Measurements from ENCODE around the gene MBD3. TPM values are rescaled to one million over a fixed set of nuclear protein-coding genes. Genes with fewer than 3 reads are reported as not detected.

MBD3 gene
- total RNA-seq, 1 experiment from 2014 or later = 128 TPM

- no peak overlapping the region for H3T11ph ChIP-seq (ENCODE audit: low read length)
- no peak for DNase-seq
- no peak overlapping the region for H3K23ac ChIP-seq (ENCODE audit: insufficient read length, low read depth, low read length)
- H3K27ac Mint-ChIP-seq = peak overlapping the region in 1 of 3 experiments; percentile 49; a peak in 1 of 7 replicates
- H3K9me3 Mint-ChIP-seq = no peaks in the 10 kb centered on the region
- no peak overlapping the region for H2AFZ ChIP-seq (ENCODE audit: low read length)
- no peaks in the 10 kb centered on the region for H3K9me3 ChIP-seq (ENCODE audit: control insufficient read depth, low read depth, low read length)
- no peak overlapping the region for H4K8ac ChIP-seq (replicated peaks; ENCODE audit: insufficient read length, low read depth, low read length)
- H3K4me2 ChIP-seq (ENCODE audit: insufficient read depth, insufficient read length, low read length) = no peak overlapping the region
- TF ChIP-seq CTCF (conservative IDR thresholded peaks at IDR 0.05) = no peak
- H3K18ac ChIP-seq (ENCODE audit: insufficient read length, low read depth, low read length) = no peak overlapping the region
- no peak overlapping the region for H4K5ac ChIP-seq (ENCODE audit: insufficient read length, low read depth, low read length)
- no peak overlapping the region for H3K14ac ChIP-seq (ENCODE audit: insufficient read depth, low read length)
- no peak overlapping the region for H2BK20ac ChIP-seq (ENCODE audit: low read depth, low read length, poor library complexity, severe bottlenecking)
- no peak overlapping the region for H3K9ac ChIP-seq (ENCODE audit: extremely low read depth, insufficient read length, low read length)
- no peak overlapping the region for H3K56ac ChIP-seq (ENCODE audit: insufficient read length, low read depth, low read length)
- H3K27me3 ChIP-seq (ENCODE audit: insufficient read depth, low read length) = no peaks in the 10 kb centered on the region
- H2BK120ac ChIP-seq (ENCODE audit: low read depth, low read length, poor library complexity, severe bottlenecking) = no peak overlapping the region
- H4K20me1 ChIP-seq (ENCODE audit: control insufficient read depth, insufficient read depth, insufficient read length) = no peaks in the 10 kb centered on the region
- no peak overlapping the region for H2BK5ac ChIP-seq (ENCODE audit: insufficient read length, low read length)
- WGBS (ENCODE audit: extremely low coverage, insufficient read length, low lambda C conversion rate) = no CpG with 5 or more reads among the region's 10 CpGs
- no peak overlapping the region for H3K27ac ChIP-seq (ENCODE audit: insufficient read length, low read depth, low read length)
- H3K79me2 ChIP-seq (ENCODE audit: insufficient read depth, low read length) = peaks cover 3% of the 10 kb centered on the region; the same call in 1 of the 2 replicates
- H3K79me1 ChIP-seq (ENCODE audit: insufficient read depth, low read depth, low read length, poor library complexity, severe bottlenecking) = peaks cover 4% of the 10 kb centered on the region
- peaks cover 9 to 15% of the 10 kb centered on the region in 2 experiments for H3K4me1 Mint-ChIP-seq
- no peak overlapping the region for H4K91ac ChIP-seq (ENCODE audit: insufficient read length, low read depth, low read length)
- H2BK12ac ChIP-seq (ENCODE audit: insufficient read length, low read depth, low read length) = no peak overlapping the region
- H3K36me3 Mint-ChIP-seq (ENCODE audit: insufficient read depth in 1 of 3, low read depth in 3 of 3) = peaks cover 19 to 41% (median 37%) of the 10 kb centered on the region in 3 experiments; a peak in 6 of 7 replicates
- no peak overlapping the region for H3K4me3 Mint-ChIP-seq
- no peak overlapping the region for H3K4ac ChIP-seq (ENCODE audit: low read depth, low read length)
- H2AK5ac ChIP-seq (ENCODE audit: insufficient read length, low read length) = no peak overlapping the region
- H3K23me2 ChIP-seq (ENCODE audit: insufficient read length, low read depth, low read length, poor library complexity, severe bottlenecking) = peaks cover 9% of the 10 kb centered on the region
- no peak overlapping the region for H2BK15ac ChIP-seq (ENCODE audit: low read depth, low read length)
- H3K27me3 Mint-ChIP-seq (ENCODE audit: low read depth) = no peaks in the 10 kb centered on the region; the same call in 1 of the 2 replicates
- H3K4me1 ChIP-seq (ENCODE audit: insufficient read depth, low read length) = no peaks in the 10 kb centered on the region
These were observed 16.4 kb upstream of the MBD3 start for GRCh38 chr19:1609103-1609396.

Measured in H9 (cell line).